GM12864 (cell line): ENCODE measurements around the gene TMEM181.

Experiments
- DNase-seq: peaks from one replicate; pipeline ENCODE4 v3.0.0-alpha.2; 2011; ENCODE audit warnings: low read depth
- H3K4me3 ChIP-seq: 2 replicates; pipeline ENCODE4 v1.5.1; 2011; ENCODE audit warnings: mild to moderate bottlenecking, low read depth, low read length, control low read depth
- CTCF ChIP-seq: IDR thresholded peaks from 2 replicates; pipeline ENCODE4 v1.5.1; 2011; ENCODE audit warnings: low read depth, mild to moderate bottlenecking, moderate library complexity, low read length, control low read depth, inconsistent platforms; ENCODE audit errors: missing control alignments

Gene TMEM181

DNA sequence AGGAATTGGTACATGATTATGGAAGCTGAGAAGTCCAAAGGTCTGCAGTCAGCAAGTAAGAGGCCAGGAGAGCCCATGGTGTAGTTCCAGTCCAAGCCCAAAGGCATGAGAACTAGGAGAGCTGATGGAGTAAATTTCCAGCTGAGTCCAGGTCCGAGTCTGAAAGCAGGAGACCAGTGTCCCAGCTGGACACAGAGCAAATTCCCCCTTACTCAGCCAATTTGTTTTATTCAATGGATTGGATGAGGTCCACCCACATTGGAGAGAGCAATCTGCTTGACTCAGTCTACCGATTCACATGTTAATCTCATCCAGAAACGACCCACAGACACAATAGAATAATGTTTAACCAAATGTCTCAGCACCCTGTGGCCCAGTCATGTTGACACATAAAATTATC is 14.9 kb downstream of the TMEM181 start:
- DNase-seq, result no peak
- TF ChIP-seq CTCF, result no peak
- no peak overlapping the region for H3K4me3 ChIP-seq

DNA sequence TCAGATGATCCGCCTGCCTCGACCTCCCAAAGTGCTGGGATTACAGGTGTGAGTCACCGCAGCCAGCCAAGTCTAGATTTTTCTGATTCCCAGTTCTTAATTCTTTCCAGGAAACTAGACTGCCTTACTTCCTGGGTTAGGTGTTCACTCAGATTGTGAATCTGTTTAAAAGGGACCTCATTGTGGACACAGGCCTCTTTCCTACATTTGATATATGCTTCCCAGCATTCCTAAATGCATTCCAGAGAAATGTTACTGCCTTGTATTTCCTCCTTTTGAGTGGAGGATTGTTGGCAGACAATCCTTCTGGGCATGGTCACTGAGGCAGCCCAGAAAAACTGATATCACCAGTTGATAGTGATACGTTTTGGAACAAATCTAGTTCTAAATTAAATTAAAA is 15.7 kb downstream of the TMEM181 start:
- no peak for TF ChIP-seq CTCF
- no peak overlapping the region for H3K4me3 ChIP-seq
- DNase-seq, result no peak

DNA sequence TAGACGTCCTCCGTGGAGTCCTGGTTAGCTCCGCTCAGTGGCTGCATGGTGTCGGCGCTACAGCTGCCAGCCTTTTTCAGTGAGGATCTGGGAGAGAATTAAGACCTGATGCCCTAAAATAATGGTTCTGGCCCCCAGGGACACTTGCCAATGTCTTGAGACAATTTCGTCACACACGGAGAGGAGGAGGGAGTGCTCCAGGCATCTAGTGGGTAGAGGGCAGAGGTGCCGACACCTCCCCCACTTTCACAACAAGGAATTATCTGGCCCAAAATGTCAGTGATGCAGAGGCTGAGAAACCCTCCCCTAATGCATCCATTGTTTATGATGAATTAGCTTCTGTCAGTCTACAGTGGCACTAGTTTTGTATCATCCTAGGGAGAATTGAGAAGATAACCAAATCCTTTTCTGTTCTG is 24.4 kb downstream of the TMEM181 start:
- no peak overlapping the region for H3K4me3 ChIP-seq
- no peak for DNase-seq
- no peak for TF ChIP-seq CTCF

GRCh38 chr6:158586652-158587051 is 26.8 kb downstream of the TMEM181 start:
- no peak for TF ChIP-seq CTCF
- H3K4me3 ChIP-seq, result no peak overlapping the region
- no peak for DNase-seq

- no peak for DNase-seq
- no peak overlapping the region for H3K4me3 ChIP-seq
- no peak for TF ChIP-seq CTCF
Observed at GRCh38 chr6:158589366-158589765, 29.5 kb downstream of the TMEM181 start.

- DNase-seq, result no peak
- H3K4me3 ChIP-seq, result no peak overlapping the region
- no peak for TF ChIP-seq CTCF
Observed at GRCh38 chr6:158591134-158591809, 31.4 kb downstream of the TMEM181 start.

GRCh38 chr6:158591810-158592209 is 31.9 kb downstream of the TMEM181 start:
- TF ChIP-seq CTCF, result no peak
- no peak overlapping the region for H3K4me3 ChIP-seq
- no peak for DNase-seq
